ENCODE results near the gene CBX8.

The CBX8 gene

DNA sequence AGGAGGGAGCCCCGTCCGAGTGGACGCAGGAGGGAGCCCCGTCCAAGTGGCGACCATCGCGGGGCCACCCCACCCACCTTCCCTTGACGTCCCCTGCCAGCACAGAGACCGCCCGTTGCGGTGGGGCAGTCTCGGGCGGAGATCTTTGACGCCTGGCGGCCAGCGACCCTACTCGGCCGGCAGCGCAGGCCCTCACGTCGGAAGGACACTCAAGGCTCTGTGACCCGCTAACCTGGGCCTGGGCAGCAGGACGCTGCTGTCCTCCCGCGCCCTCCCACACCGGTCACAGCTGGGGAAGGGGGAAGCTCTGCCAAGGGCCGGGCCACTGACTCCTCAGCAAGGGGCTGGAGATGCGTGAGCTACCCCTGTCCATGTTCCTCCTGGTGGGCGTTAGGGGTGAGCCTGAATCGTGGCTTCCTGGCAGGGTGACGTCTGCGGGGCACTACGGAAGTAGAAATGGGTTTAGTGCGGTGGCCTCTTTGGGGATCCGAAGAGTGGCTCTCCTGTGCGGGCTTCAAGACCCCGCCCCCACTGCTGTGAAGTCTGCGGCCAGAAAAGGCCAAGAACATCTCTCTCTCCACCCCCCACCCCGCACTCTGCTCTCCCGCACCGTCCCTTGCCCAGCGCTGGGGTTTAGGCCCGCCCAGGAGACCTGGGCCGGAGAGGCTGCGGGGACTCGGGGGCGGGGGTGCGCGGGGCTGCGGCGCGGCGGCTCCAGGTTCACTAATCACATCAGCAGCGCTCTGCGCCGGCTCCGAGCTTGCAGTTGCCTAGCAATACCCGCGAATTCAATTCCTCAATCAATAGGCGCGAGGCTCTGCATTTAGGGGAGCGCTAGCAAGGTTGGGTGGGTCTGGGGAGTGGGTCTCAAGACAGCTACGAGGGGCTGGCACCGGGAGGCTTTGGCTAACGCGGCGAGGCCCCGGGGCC lies 5.8 kb downstream of the CBX8 start:
- Histone ChIP-seq H3K4me2 (ENCODE audit: low read length) (no peak overlapping the region), H3K4me1 (ENCODE audit: control insufficient read depth, low read length) (peaks cover 7% of the 10 kb centered on the region), H3K27me3 (ENCODE audit: control insufficient read depth, low read length) (peaks cover 26% of the 10 kb centered on the region), H4K20me1 (ENCODE audit: control insufficient read depth, insufficient read depth, low read depth, low read length) (peaks cover 5% of the 10 kb centered on the region), H3K4me3 (ENCODE audit: low read length) (no peak overlapping the region), H3K9me2 (replicated peaks; ENCODE audit: control insufficient read depth, low read length) (no peaks in the 10 kb centered on the region), H3F3A (ENCODE audit: control insufficient read depth, insufficient read depth) (peaks cover 5% of the 10 kb centered on the region), H3K36me3 (ENCODE audit: control insufficient read depth, low read length) (peaks cover 12% of the 10 kb centered on the region; the same call in 1 of the 2 replicates), H3K9me3 (ENCODE audit: control insufficient read depth, insufficient read depth, low read length) (no peaks in the 10 kb centered on the region), H3K79me2 (ENCODE audit: control insufficient read depth, low read length) (peaks cover 8% of the 10 kb centered on the region), H3K27ac (ENCODE audit: low read depth, low read length) (no peak overlapping the region)
- TF ChIP-seq, protein P1, sequence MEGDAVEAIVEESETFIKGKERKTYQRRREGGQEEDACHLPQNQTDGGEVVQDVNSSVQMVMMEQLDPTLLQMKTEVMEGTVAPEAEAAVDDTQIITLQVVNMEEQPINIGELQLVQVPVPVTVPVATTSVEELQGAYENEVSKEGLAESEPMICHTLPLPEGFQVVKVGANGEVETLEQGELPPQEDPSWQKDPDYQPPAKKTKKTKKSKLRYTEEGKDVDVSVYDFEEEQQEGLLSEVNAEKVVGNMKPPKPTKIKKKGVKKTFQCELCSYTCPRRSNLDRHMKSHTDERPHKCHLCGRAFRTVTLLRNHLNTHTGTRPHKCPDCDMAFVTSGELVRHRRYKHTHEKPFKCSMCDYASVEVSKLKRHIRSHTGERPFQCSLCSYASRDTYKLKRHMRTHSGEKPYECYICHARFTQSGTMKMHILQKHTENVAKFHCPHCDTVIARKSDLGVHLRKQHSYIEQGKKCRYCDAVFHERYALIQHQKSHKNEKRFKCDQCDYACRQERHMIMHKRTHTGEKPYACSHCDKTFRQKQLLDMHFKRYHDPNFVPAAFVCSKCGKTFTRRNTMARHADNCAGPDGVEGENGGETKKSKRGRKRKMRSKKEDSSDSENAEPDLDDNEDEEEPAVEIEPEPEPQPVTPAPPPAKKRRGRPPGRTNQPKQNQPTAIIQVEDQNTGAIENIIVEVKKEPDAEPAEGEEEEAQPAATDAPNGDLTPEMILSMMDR (IDR thresholded peaks at IDR 0.05; ENCODE audit: low read depth, low read length, poor library complexity, severe bottlenecking) = no peak
- no peak; the same call in 1 of the 2 replicates for TF ChIP-seq EZH2phosphoT487 (IDR thresholded peaks at IDR 0.05; ENCODE audit: borderline replicate concordance, low read length)

DNA sequence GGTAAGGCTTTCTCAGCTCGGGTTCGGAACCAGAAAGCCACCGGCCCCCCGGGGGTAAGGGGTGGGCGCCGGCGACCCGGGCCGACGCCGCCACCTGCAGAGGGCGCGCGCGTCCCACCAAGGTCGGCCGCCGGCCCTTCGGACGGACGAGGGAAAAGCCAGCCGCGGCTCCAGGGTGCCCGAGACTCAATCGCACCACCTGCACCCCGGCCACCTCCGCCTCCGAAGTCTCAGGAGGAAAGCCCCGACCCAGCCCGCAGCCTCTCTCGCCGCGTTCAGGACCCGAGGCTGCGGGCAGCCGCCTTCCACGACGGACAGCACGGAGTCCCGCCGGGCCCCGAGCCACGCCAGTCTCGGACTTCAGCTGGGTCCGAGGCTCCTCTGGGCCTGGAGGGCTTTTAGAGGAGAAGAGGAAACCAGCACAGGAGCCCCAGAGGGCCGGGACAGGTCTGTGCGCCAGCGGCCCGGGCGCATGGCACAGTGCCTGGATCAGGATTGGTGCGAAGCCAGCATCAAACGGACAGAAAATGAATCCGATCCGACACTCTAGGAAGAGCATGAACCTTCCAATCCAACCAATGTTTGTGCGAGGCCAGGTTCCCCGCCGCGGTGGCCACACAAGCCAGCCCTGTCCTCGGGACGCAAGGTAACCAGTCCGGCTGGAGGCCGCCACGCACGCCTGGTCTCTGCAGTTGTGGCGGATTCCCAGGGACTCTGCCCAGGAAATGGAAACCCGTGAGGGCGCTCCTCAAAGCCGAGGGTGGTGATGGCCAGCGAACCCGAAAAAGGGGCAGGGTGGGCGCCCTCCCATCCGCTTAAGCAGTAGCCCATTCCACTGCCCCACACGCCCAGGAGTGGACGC lies 6.7 kb downstream of the CBX8 start:
- Histone ChIP-seq H3K4me3 (ENCODE audit: low read length) (no peak overlapping the region), H3F3A (ENCODE audit: control insufficient read depth, insufficient read depth) (peaks cover 5% of the 10 kb centered on the region), H3K4me2 (ENCODE audit: low read length) (no peak overlapping the region), H3K9me2 (replicated peaks; ENCODE audit: control insufficient read depth, low read length) (no peaks in the 10 kb centered on the region), H3K27ac (ENCODE audit: low read depth, low read length) (no peak overlapping the region), H3K27me3 (ENCODE audit: control insufficient read depth, low read length) (peaks cover 26% of the 10 kb centered on the region), H3K9me3 (ENCODE audit: control insufficient read depth, insufficient read depth, low read length) (no peaks in the 10 kb centered on the region), H3K36me3 (ENCODE audit: control insufficient read depth, low read length) (peaks cover 12% of the 10 kb centered on the region; the same call in 1 of the 2 replicates), H3K4me1 (ENCODE audit: control insufficient read depth, low read length) (peaks cover 3% of the 10 kb centered on the region; the same call in 1 of the 2 replicates), H3K79me2 (ENCODE audit: control insufficient read depth, low read length) (peaks cover 4% of the 10 kb centered on the region; the same call in 1 of the 2 replicates), H4K20me1 (ENCODE audit: control insufficient read depth, insufficient read depth, low read depth, low read length) (peaks cover 7% of the 10 kb centered on the region)
- no peak for TF ChIP-seq EZH2phosphoT487 (IDR thresholded peaks at IDR 0.05; ENCODE audit: borderline replicate concordance, low read length)
- TF ChIP-seq, protein P1 (IDR thresholded peaks at IDR 0.05; ENCODE audit: low read depth, low read length, poor library complexity, severe bottlenecking) = peak; percentile 79

GRCh38 chr17:79788989-79789942 lies 7.6 kb downstream of the CBX8 start:
- TF ChIP-seq EZH2phosphoT487 (IDR thresholded peaks at IDR 0.05; ENCODE audit: borderline replicate concordance, low read length) = no peak
- TF ChIP-seq, protein P1 (IDR thresholded peaks at IDR 0.05; ENCODE audit: low read depth, low read length, poor library complexity, severe bottlenecking) = no peak
- Histone ChIP-seq H3K4me2 (ENCODE audit: low read length) (no peak overlapping the region), H3K4me3 (ENCODE audit: low read length) (no peak overlapping the region), H3K9me3 (ENCODE audit: control insufficient read depth, insufficient read depth, low read length) (no peaks in the 10 kb centered on the region), H4K20me1 (ENCODE audit: control insufficient read depth, insufficient read depth, low read depth, low read length) (peaks cover 7% of the 10 kb centered on the region), H3F3A (ENCODE audit: control insufficient read depth, insufficient read depth) (peaks cover 5% of the 10 kb centered on the region), H3K27me3 (ENCODE audit: control insufficient read depth, low read length) (peaks cover 26% of the 10 kb centered on the region), H3K79me2 (ENCODE audit: control insufficient read depth, low read length) (no peaks in the 10 kb centered on the region), H3K9me2 (replicated peaks; ENCODE audit: control insufficient read depth, low read length) (no peaks in the 10 kb centered on the region), H3K27ac (ENCODE audit: low read depth, low read length) (no peak overlapping the region), H3K36me3 (ENCODE audit: control insufficient read depth, low read length) (peaks cover 14% of the 10 kb centered on the region), H3K4me1 (ENCODE audit: control insufficient read depth, low read length) (peaks cover 3% of the 10 kb centered on the region; the same call in 1 of the 2 replicates)
